Osteoblast (primary cell): ENCODE data around the gene CRADD. TPM values are rescaled to one million over a fixed set of nuclear protein-coding genes. Genes with fewer than 3 reads are reported as not detected.
A peak's percentile ranks its signal among the peaks of the same experiment; 100 is the strongest.
"Not testable (repeated sequence)": the region's sequence is repeated elsewhere in the genome, so short reads cannot be mapped to it uniquely, and the experiment has no call there.

ENCODE experiments used
- DNase-seq: peaks from one replicate; pipeline ENCODE4 v3.0.0; 2011; ENCODE audit warnings: low spot score, mixed read lengths; ENCODE audit not compliant: insufficient read length; ENCODE audit errors: missing footprints
- H2AFZ ChIP-seq: 2 replicates; pipeline ENCODE4 v1.6.0; 2011; ENCODE audit warnings: mild to moderate bottlenecking, low read length
- H3K27ac ChIP-seq: 2 replicates; pipeline ENCODE4 v1.5.1; 2011; ENCODE audit warnings: mild to moderate bottlenecking, low read depth, low read length, moderate library complexity
- H3K27me3 ChIP-seq: 2 replicates; pipeline ENCODE4 v1.6.0; 2012; ENCODE audit warnings: mild to moderate bottlenecking, control low read depth, inconsistent platforms, low read length, moderate library complexity; ENCODE audit not compliant: insufficient read depth
- H3K36me3 ChIP-seq: 2 replicates; pipeline ENCODE4 v1.5.1; 2011; ENCODE audit warnings: mild to moderate bottlenecking, low read length, control low read depth, moderate library complexity; ENCODE audit not compliant: insufficient read depth
- H3K4me1 ChIP-seq: 2 replicates; pipeline ENCODE4 v1.5.1; 2011; ENCODE audit warnings: mild to moderate bottlenecking, low read length, control low read depth, moderate library complexity; ENCODE audit not compliant: insufficient read depth
- H3K4me2 ChIP-seq: 2 replicates; pipeline ENCODE4 v1.6.0; 2011; ENCODE audit warnings: mild to moderate bottlenecking, low read length; ENCODE audit not compliant: insufficient read depth
- H3K4me3 ChIP-seq: fragments of 200-600 bp; sonication (generic); 3 replicates; pipeline ENCODE4 v1.5.1; 2012; ENCODE audit warnings: mild to moderate bottlenecking, low read length, inconsistent platforms; ENCODE audit not compliant: insufficient read depth
- H3K79me2 ChIP-seq: 2 replicates; pipeline ENCODE4 v1.6.0; 2012; ENCODE audit warnings: mild to moderate bottlenecking, low read length, control low read depth, inconsistent platforms; ENCODE audit not compliant: insufficient read depth
- H3K9me3 ChIP-seq: 2 replicates; pipeline ENCODE4 v1.5.1; 2011; ENCODE audit warnings: low read depth, low read length, control low read depth
- H4K20me1 ChIP-seq: 2 replicates; pipeline ENCODE4 v1.6.0; 2012; ENCODE audit warnings: mild to moderate bottlenecking, low read length, control low read depth; ENCODE audit not compliant: insufficient read depth
- CTCF ChIP-seq: IDR thresholded peaks from 2 replicates; pipeline ENCODE4 v1.5.1; 2011; ENCODE audit warnings: mild to moderate bottlenecking, low read depth, low read length, moderate library complexity; ENCODE audit errors: extremely low read depth
- total RNA-seq: library from RNA; depleted of rRNA; stranded (reverse); fragments of >200 nt; gene quantifications from 2 replicates; pipeline ENCODE4 v1.2.3, GENCODE V29; 2012

The CRADD gene
- total RNA-seq, 1 donor: 15.6 TPM

GRCh38 chr12:93796729-93797128 lies 119.6 kb downstream of the CRADD start:
- Histone ChIP-seq H3K36me3 (no peaks in the 10 kb centered on the region), H3K4me3 (no peak overlapping the region), H2AFZ (no peak overlapping the region), H3K4me1 (peaks cover 6% of the 10 kb centered on the region), H3K27me3 (no peaks in the 10 kb centered on the region), H3K79me2 (peaks cover 12% of the 10 kb centered on the region), H3K27ac (no peak overlapping the region), H3K4me2 (no peak overlapping the region), H4K20me1 (no peaks in the 10 kb centered on the region), H3K9me3 (no peaks in the 10 kb centered on the region)
- TF ChIP-seq CTCF: no peak
- DNase-seq: no peak

GRCh38 chr12:93798279-93799151 lies 121.3 kb downstream of the CRADD start:
- no peak overlapping the region for H3K4me2 ChIP-seq
- no peak overlapping the region for H3K4me3 ChIP-seq
- peaks cover 15% of the 10 kb centered on the region for H3K79me2 ChIP-seq
- H4K20me1 ChIP-seq: no peaks in the 10 kb centered on the region
- no peaks in the 10 kb centered on the region for H3K9me3 ChIP-seq
- H3K27me3 ChIP-seq: no peaks in the 10 kb centered on the region
- no peaks in the 10 kb centered on the region for H3K36me3 ChIP-seq
- no peak overlapping the region for H3K27ac ChIP-seq
- TF ChIP-seq CTCF: no peak
- peaks cover 22% of the 10 kb centered on the region for H3K4me1 ChIP-seq
- H2AFZ ChIP-seq: no peak overlapping the region
- no peak for DNase-seq

- H3K27ac ChIP-seq: not testable (repeated sequence)
- peaks cover 38% of the 10 kb centered on the region for H3K4me1 ChIP-seq
Measured at GRCh38 chr12:93801666-93802065, 124.5 kb downstream of the CRADD start.

GRCh38 chr12:93802293-93802692 lies 125.1 kb downstream of the CRADD start:
- H2AFZ ChIP-seq: peak overlapping the region; percentile 64
- no peaks in the 10 kb centered on the region for H3K36me3 ChIP-seq
- H3K4me3 ChIP-seq: no peak overlapping the region
- H3K4me1 ChIP-seq: peaks cover 38% of the 10 kb centered on the region
- H4K20me1 ChIP-seq: no peaks in the 10 kb centered on the region
- no peak for TF ChIP-seq CTCF
- H3K9me3 ChIP-seq: no peaks in the 10 kb centered on the region
- H3K4me2 ChIP-seq: peak overlapping the region; percentile 77
- H3K79me2 ChIP-seq: peaks cover 10% of the 10 kb centered on the region
- H3K27me3 ChIP-seq: no peaks in the 10 kb centered on the region
- peak overlapping the region; percentile 85 for H3K27ac ChIP-seq
- DNase-seq: no peak

More at GRCh38 chr12:93801666-93802065, 124.5 kb downstream of the CRADD start:
- H3K36me3 ChIP-seq, H3K4me3 ChIP-seq, H4K20me1 ChIP-seq, H3K4me2 ChIP-seq, H3K9me3 ChIP-seq, H2AFZ ChIP-seq, H3K27me3 ChIP-seq, DNase-seq: not testable (repeated sequence)
- H3K79me2 ChIP-seq: peaks cover 11% of the 10 kb centered on the region
